Glutamatergic neuron (in vitro differentiated cells): ENCODE results near the gene TAS2R50. TPM values are rescaled to one million over a fixed set of nuclear protein-coding genes. Genes with fewer than 3 reads are reported as not detected.

Source experiments
- total RNA-seq: library from RNA; stranded (reverse); fragmentation: NEBNext Ultra II Directional; extraction: Animal tissue kit (Norgen Biotek cat#: 25700); gene quantifications from one replicate; pipeline ENCODE4 v1.2.1, GENCODE V29; 2021; ENCODE audit not compliant: unreplicated experiment

TAS2R50 gene
- total RNA-seq, 1 donor from 2014 or later = 1.3 TPM

Other genes with a start within 250 kb of the TAS2R50 start
- gene TAS2R7, start 184.3 kb downstream of the TAS2R50 start, total RNA-seq = 0.39 TPM
- not detected for gene TAS2R8, start 179.6 kb downstream of the TAS2R50 start, total RNA-seq
- not detected for gene TAS2R9, start 176.7 kb downstream of the TAS2R50 start, total RNA-seq
- gene TAS2R10, start 160.6 kb downstream of the TAS2R50 start, total RNA-seq = 0.69 TPM
- gene PRR4, start 137.4 kb downstream of the TAS2R50 start, total RNA-seq = 7.5 TPM
- 33.3 TPM for gene PRH1, start 102.7 kb downstream of the TAS2R50 start, total RNA-seq
- gene TAS2R13, start 77.3 kb downstream of the TAS2R50 start, total RNA-seq = 2.0 TPM
- gene PRH2, start 57.7 kb downstream of the TAS2R50 start, total RNA-seq = not detected
- gene TAS2R14, start 47.6 kb downstream of the TAS2R50 start, total RNA-seq = 3.3 TPM
- gene TAS2R20, start 11.4 kb upstream of the TAS2R50 start, total RNA-seq = 3.4 TPM
- 7.9 TPM for gene TAS2R19, start 35.7 kb upstream of the TAS2R50 start, total RNA-seq
- 5.7 TPM for gene TAS2R31, start 44.5 kb upstream of the TAS2R50 start, total RNA-seq
- gene TAS2R46, start 75.4 kb upstream of the TAS2R50 start, total RNA-seq = 3.3 TPM
- 1.5 TPM for gene TAS2R43, start 105.4 kb upstream of the TAS2R50 start, total RNA-seq
- 5.1 TPM for gene TAS2R30, start 147.7 kb upstream of the TAS2R50 start, total RNA-seq
- 12.0 TPM for gene SMIM10L1, start 184.3 kb upstream of the TAS2R50 start, total RNA-seq
- not detected for gene TAS2R42, start 200.0 kb upstream of the TAS2R50 start, total RNA-seq